Mesendoderm (in vitro differentiated cells): ENCODE data around the gene STRN4.
A peak's percentile ranks its signal among the peaks of the same experiment; 100 is the strongest.

ENCODE experiments used
- DNase-seq: peaks from one replicate; pipeline ENCODE4 v3.0.0; 2013
- H2AK5ac ChIP-seq: 2 replicates; pipeline ENCODE4 v1.6.1; 2013; ENCODE audit warnings: low read length, inconsistent platforms
- H2BK120ac ChIP-seq: 2 replicates; pipeline ENCODE4 v1.6.1; 2013; ENCODE audit warnings: low read depth, mild to moderate bottlenecking, low read length, moderate library complexity, mixed read lengths
- H2BK15ac ChIP-seq: replicated peaks from 2 replicates; pipeline ENCODE4 v1.6.1; 2013; ENCODE audit warnings: low read depth, mild to moderate bottlenecking, moderate library complexity
- H2BK5ac ChIP-seq: 2 replicates; pipeline ENCODE4 v1.6.1; 2013; ENCODE audit warnings: low read length, inconsistent platforms
- H3K18ac ChIP-seq: 2 replicates; pipeline ENCODE4 v1.6.1; 2013; ENCODE audit warnings: mild to moderate bottlenecking, low read length, mixed read lengths
- H3K23ac ChIP-seq: one replicate; pipeline ENCODE4 v1.6.1; 2013; ENCODE audit warnings: low read length
- H3K27ac ChIP-seq: 2 replicates; pipeline ENCODE4 v1.5.1; 2013; ENCODE audit warnings: low read depth, mild to moderate bottlenecking, inconsistent platforms, low read length, moderate library complexity
- H3K27me3 ChIP-seq: 2 replicates; pipeline ENCODE4 v1.6.1; 2013; ENCODE audit warnings: low read length, control low read depth, mild to moderate bottlenecking, inconsistent platforms; ENCODE audit not compliant: insufficient read depth, poor library complexity
- H3K36me3 ChIP-seq: 2 replicates; pipeline ENCODE4 v1.6.1; 2013; ENCODE audit warnings: low read length, inconsistent platforms; ENCODE audit not compliant: control insufficient read depth, insufficient read depth
- H3K4ac ChIP-seq: one replicate; pipeline ENCODE4 v1.6.1; 2013; ENCODE audit warnings: low read depth, mild to moderate bottlenecking, low read length, moderate library complexity
- H3K4me1 ChIP-seq: 2 replicates; pipeline ENCODE4 v1.6.1; 2013; ENCODE audit warnings: low read depth, low read length, inconsistent platforms; ENCODE audit not compliant: control insufficient read depth
- H3K4me2 ChIP-seq: 2 replicates; pipeline ENCODE4 v1.6.1; 2013; ENCODE audit warnings: low read length
- H3K4me3 ChIP-seq: 2 replicates; pipeline ENCODE4 v1.5.1; 2013; ENCODE audit warnings: mild to moderate bottlenecking, low read length
- H3K56ac ChIP-seq: one replicate; pipeline ENCODE4 v1.6.1; 2013; ENCODE audit warnings: low read length
- H3K79me1 ChIP-seq: 2 replicates; pipeline ENCODE4 v1.6.1; 2013; ENCODE audit warnings: low read length, inconsistent platforms
- H3K79me2 ChIP-seq: 2 replicates; pipeline ENCODE4 v1.6.1; 2013; ENCODE audit warnings: mild to moderate bottlenecking, low read length; ENCODE audit not compliant: control insufficient read depth, insufficient read depth
- H3K9ac ChIP-seq: 2 replicates; pipeline ENCODE4 v1.6.1; 2013; ENCODE audit warnings: low read length, inconsistent platforms
- H4K5ac ChIP-seq: one replicate; pipeline ENCODE4 v1.6.1; 2013; ENCODE audit warnings: low read length
- H4K8ac ChIP-seq: one replicate; pipeline ENCODE4 v1.6.1; 2013; ENCODE audit warnings: low read depth, mild to moderate bottlenecking, control low read depth, low read length, moderate library complexity
- WGBS: extraction: QIAGEN DNeasy Blood & Tissue Kit; methylation state at CpG from one replicate; pipeline ENCODE4 v1.1.7; 2013; ENCODE audit warnings: low lambda C conversion rate, missing lambda C conversion rate; ENCODE audit not compliant: insufficient coverage; ENCODE audit errors: extremely low coverage; 5-methylcytosine and 5-hydroxymethylcytosine counted together

The STRN4 gene

DNA sequence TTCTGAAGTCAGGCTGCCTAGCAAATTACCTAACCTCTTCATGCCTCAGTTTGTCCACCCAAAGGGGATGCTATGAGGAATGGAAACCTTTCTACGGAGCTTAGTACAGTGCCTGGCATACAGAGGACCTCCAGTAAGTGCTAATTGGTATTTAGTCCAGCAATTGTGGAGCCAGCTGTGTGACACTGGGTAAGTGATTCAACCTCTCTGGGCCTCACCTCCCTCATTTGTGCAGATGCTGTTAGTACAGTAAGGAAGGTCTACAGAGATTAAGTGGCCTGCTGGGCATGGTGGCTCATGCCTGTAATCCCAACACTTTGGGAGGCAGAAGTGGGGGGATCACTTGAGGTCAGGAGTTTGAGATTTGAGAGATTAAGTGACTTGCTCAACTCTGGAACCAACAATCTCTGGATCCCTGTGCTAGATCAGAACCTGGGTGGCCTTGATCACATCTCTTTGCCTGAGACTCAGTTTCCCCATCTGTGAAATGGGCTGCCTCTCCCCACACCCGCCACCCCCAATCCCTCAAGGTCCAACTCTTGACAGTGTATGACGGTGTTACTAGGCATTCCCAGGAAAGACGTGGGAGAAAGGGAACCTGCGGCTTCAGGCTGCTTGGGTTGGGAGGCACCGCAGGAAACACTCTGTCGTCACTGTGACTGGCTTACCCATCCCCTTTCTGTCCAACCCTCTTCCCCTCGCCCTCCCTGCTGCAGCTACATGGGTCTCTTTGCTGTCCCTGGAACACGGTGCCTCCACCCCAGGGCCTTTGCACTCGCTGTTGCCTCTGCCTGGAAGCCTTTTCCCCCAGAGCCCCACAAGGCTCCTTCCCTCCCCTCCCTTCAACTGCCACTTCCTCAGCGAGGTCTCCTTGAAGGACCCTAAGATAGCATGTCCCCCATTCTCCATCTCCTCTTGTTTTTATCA is 47.6 kb downstream of the STRN4 start:
- DNase-seq = no peak
- Histone ChIP-seq H3K79me1 (peaks cover 2% of the 10 kb centered on the region), H3K4ac (no peak overlapping the region), H2BK5ac (no peak overlapping the region), H3K4me2 (no peak overlapping the region), H3K18ac (no peak overlapping the region), H3K9ac (no peak overlapping the region), H3K27ac (no peak overlapping the region), H2BK120ac (no peak overlapping the region), H3K56ac (no peak overlapping the region), H3K23ac (no peak overlapping the region), H4K8ac (no peak overlapping the region), H2BK15ac (no peak overlapping the region), H3K4me3 (no peak overlapping the region), H3K4me1 (no peaks in the 10 kb centered on the region), H2AK5ac (no peak overlapping the region), H4K5ac (no peak overlapping the region), H3K27me3 (no peaks in the 10 kb centered on the region), H3K79me2 (peaks cover 1% of the 10 kb centered on the region), H3K36me3 (peaks cover 16% of the 10 kb centered on the region)
- WGBS = no CpG with 5 or more reads among the region's 11 CpGs

DNA sequence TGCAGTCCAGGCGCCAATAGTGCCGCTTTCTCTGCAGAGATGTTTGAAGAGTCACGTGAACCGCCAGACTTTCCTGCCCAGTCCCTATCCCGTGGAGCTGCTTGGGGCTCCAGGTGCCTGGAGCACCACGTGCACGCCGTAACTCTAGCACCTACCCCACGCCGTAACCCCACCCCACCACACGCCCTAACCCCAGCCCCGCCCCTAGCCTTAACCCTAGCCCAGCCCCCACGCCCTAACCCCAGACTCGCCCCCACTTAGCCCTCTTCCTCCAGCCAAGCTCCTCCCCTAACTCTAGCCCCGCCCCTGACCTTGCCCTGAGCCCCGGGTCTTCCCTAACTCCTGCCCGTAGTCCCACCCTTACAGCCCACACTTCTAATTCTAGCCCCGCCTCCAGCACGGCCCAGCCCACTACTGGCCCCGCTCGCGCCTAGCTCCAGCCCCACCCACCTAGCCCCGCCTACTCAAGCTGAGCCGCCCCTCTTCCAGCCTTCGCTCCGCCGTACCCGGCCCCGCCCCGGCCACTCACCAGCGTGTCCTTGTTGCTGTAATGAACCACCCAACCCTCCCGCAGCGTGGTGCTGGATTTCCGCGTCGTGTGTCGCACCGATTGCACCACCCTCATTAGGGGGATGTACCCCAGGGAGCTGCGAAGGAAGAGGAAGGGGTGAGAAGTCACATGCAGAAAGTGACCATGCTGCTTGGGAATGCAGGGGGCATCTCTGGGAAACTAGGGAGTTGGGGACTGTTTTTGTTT is 48.9 kb downstream of the STRN4 start:
- Histone ChIP-seq H3K4me3 (no peak overlapping the region), H3K79me1 (peaks cover 2% of the 10 kb centered on the region), H3K27ac (no peak overlapping the region), H2BK15ac (no peak overlapping the region), H3K4me1 (no peaks in the 10 kb centered on the region), H2BK5ac (no peak overlapping the region), H2AK5ac (no peak overlapping the region), H3K23ac (no peak overlapping the region), H3K4ac (no peak overlapping the region), H3K18ac (no peak overlapping the region), H3K36me3 (peaks cover 17% of the 10 kb centered on the region), H3K56ac (peak overlapping the region; percentile 84), H3K4me2 (peak overlapping the region; percentile 74), H4K5ac (no peak overlapping the region), H3K9ac (peak overlapping the region; percentile 59), H3K27me3 (no peaks in the 10 kb centered on the region), H2BK120ac (no peak overlapping the region), H3K79me2 (peaks cover 1% of the 10 kb centered on the region), H4K8ac (no peak overlapping the region)
- no CpG with 5 or more reads among the region's 39 CpGs for WGBS
- peak; percentile 98 for DNase-seq

DNA sequence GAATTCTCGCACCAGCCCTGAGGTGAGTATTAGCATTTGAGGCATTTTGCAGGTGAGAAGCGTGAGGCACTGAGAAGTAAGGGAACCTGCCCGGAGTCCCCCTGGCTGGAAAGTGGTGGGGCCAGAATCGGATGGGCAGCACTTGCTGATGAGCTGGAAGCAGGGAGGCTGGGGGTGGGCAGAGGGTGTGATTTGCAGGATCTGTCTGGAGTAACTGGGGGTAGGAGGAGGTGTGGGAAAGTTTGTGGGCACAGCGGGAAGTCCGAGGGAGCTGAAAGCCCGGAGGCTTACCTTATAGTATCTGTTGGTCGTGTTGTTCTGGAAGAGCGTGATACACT is 49.4 kb downstream of the STRN4 start:
- H3K56ac ChIP-seq = peak overlapping the region; percentile 27
- no peak overlapping the region for H3K4me3 ChIP-seq
- no peaks in the 10 kb centered on the region for H3K4me1 ChIP-seq
- no peak overlapping the region for H2BK15ac ChIP-seq
- H3K36me3 ChIP-seq = peaks cover 21% of the 10 kb centered on the region
- H3K4me2 ChIP-seq = peak overlapping the region; percentile 18
- peaks cover 2% of the 10 kb centered on the region for H3K79me1 ChIP-seq
- H4K5ac ChIP-seq = no peak overlapping the region
- no peak overlapping the region for H2BK5ac ChIP-seq
- H3K4ac ChIP-seq = no peak overlapping the region
- H4K8ac ChIP-seq = no peak overlapping the region
- peaks cover 1% of the 10 kb centered on the region for H3K79me2 ChIP-seq
- H2AK5ac ChIP-seq = no peak overlapping the region
- H3K27ac ChIP-seq = no peak overlapping the region
- WGBS = no CpG with 5 or more reads among the region's 9 CpGs
- no peaks in the 10 kb centered on the region for H3K27me3 ChIP-seq
- no peak for DNase-seq
- H2BK120ac ChIP-seq = no peak overlapping the region
- H3K23ac ChIP-seq = no peak overlapping the region
- peak overlapping the region; percentile 39 for H3K9ac ChIP-seq
- no peak overlapping the region for H3K18ac ChIP-seq

DNA sequence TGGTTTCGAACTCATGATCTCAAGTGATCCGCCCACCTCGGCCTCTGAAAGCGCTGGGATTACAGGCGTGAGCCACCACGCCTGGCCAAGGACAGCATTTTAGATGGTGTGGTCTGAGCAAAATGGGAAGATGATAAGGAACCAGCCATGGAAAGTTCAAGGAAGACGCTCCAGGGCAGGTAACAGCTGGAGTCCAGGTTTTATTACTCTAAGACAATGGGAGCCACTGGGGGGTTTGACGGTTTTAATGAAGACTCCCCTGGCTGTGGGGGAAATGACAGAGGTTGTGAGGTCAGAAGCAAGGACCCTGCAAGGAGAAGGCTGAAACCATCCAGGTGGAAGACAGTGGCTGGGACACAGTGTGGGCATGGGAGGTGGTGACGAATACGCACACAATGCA is 50.2 kb downstream of the STRN4 start:
- H3K4me1 ChIP-seq = no peaks in the 10 kb centered on the region
- no peak overlapping the region for H3K23ac ChIP-seq
- no peak overlapping the region for H4K5ac ChIP-seq
- H2BK120ac ChIP-seq = no peak overlapping the region
- WGBS = no CpG with 5 or more reads among the region's 10 CpGs
- no peaks in the 10 kb centered on the region for H3K27me3 ChIP-seq
- no peak overlapping the region for H2BK5ac ChIP-seq
- H3K18ac ChIP-seq = no peak overlapping the region
- H3K79me1 ChIP-seq = peaks cover 2% of the 10 kb centered on the region
- H3K36me3 ChIP-seq = peaks cover 18% of the 10 kb centered on the region
- no peak overlapping the region for H3K4me2 ChIP-seq
- no peak overlapping the region for H3K56ac ChIP-seq
- H3K4ac ChIP-seq = no peak overlapping the region
- H3K9ac ChIP-seq = no peak overlapping the region
- H3K4me3 ChIP-seq = no peak overlapping the region
- H3K27ac ChIP-seq = no peak overlapping the region
- H4K8ac ChIP-seq = no peak overlapping the region
- peak; percentile 88 for DNase-seq
- H2AK5ac ChIP-seq = no peak overlapping the region
- no peak overlapping the region for H2BK15ac ChIP-seq
- H3K79me2 ChIP-seq = peaks cover 1% of the 10 kb centered on the region

DNA sequence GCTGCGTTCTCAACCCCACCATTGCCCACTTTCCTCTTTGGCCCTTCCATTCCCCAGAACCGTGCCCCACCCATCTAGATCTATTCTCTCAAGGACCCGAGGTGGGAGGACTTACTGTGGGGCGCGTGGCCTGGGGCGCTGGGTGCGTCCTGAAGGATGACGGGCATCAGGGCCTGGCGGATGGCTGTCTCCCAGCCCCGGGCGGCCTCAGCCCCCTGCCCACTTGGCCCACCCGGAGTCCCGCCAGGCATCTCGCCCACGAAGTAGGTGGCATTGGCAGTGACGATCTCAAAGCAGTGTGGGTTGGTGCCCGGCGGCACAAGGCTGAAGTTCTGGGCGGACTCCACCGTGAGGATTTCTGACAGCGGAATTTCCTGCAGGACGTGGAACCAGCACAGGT is 52.5 kb downstream of the STRN4 start:
- Histone ChIP-seq H3K79me2 (peaks cover 1% of the 10 kb centered on the region), H3K79me1 (peaks cover 2% of the 10 kb centered on the region), H2AK5ac (no peak overlapping the region), H3K4me3 (no peak overlapping the region), H3K4me2 (no peak overlapping the region), H2BK15ac (no peak overlapping the region), H3K18ac (no peak overlapping the region), H3K56ac (no peak overlapping the region), H4K5ac (no peak overlapping the region), H3K27me3 (no peaks in the 10 kb centered on the region), H2BK120ac (no peak overlapping the region), H4K8ac (no peak overlapping the region), H2BK5ac (no peak overlapping the region), H3K23ac (no peak overlapping the region), H3K9ac (no peak overlapping the region), H3K36me3 (peaks cover 17% of the 10 kb centered on the region), H3K4ac (no peak overlapping the region), H3K27ac (no peak overlapping the region), H3K4me1 (no peaks in the 10 kb centered on the region)
- no CpG with 5 or more reads among the region's 22 CpGs for WGBS
- DNase-seq = no peak
